A549 treated with AZD9567 at 1 μM for 4 hours (cell line): ENCODE measurements around the gene SLC38A7. TPM values are rescaled to one million over a fixed set of nuclear protein-coding genes. Genes with fewer than 3 reads are reported as not detected.

Experiments used
- total RNA-seq: library from RNA; stranded (reverse); fragments of 200-300 nt; extraction: Qiagen RNA extraction; gene quantifications from 5 replicates; pipeline ENCODE4 v1.2.3, GENCODE V29; 2022; ENCODE audit not compliant: insufficient read depth

The SLC38A7 gene
- total RNA-seq, result 17.1 to 18.2 TPM (median 17.6 TPM) in 5 replicates

GRCh38 chr16:58684354-58685083, at the start of gene SLC38A7:
TSS of gene SLC38A7 (minus strand) at chr16:58684770. CDS start at chr16:58680126, 4,644 bp downstream.

DNA sequence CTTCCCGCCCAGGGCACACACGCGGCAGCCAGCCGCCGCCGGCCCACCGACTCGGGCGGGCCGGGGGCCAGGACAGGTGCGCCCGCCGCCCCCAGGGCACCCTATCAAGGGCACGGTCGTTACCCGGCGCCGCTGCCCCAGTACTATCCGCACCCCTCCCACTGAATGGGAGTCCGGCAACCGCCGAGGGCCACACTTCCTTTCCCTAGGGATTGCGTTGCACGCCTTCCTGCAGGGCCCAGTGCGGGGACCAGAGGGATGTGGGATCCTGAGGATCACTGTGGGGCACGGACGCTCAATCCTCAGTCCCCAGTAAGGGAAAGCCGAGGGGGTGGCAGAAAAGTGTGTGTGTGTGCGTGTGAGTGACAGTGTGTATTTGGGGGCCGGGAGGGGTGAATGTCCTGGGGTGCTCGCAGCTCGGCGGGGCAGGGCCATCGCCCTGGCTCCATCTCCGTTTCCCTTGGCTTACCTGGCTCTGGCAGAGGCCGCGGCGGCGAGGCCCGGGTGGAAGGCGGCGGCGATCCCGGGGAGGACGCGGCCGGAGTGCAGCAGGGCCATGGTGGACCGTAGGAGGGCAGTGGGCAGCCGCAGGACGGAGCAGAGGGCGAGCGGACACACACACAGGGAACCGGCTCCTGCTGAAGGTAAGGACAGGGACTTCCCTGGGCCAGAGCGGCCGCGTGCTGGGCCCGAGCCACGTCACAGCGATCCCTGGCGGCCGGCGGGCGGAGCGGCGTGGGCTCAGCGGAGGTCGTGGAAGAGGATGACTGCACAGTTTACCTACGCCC, 49.3 kb upstream of the SLC38A7 start, which contains the start of gene GOT2:
Gene GOT2 (minus strand): TSS at position 646 of the 788 bp plus-strand sequence. CDS start 88 bp downstream, at position 558.

GRCh38 chr16:58629733-58630640, 54.6 kb downstream of the SLC38A7 start, which contains the start of gene CNOT1:
TSS of gene CNOT1 (minus strand) at chr16:58629826. CDS start at chr16:58599337, 30,489 bp downstream.

Other genes starting within 250 kb of the SLC38A7 start
- gene NDRG4, start 184.6 kb downstream of the SLC38A7 start, total RNA-seq, result 20.1 to 31.8 TPM (median 23.7 TPM) in 5 replicates
- 10.8 to 17.1 TPM (median 16.9 TPM) in 5 replicates for gene SETD6, start 169.3 kb downstream of the SLC38A7 start, total RNA-seq
- 107 to 186 TPM (median 119 TPM) in 5 replicates for gene CNOT1, start 54.9 kb downstream of the SLC38A7 start, total RNA-seq
- 166 to 218 TPM (median 173 TPM) in 5 replicates for gene GOT2, start 49.5 kb upstream of the SLC38A7 start, total RNA-seq